HCT116 (cell line): ENCODE results near the gene DENND2D.

Experiments
- ATF3 ChIP-seq: IDR thresholded peaks from 2 replicates; pipeline ENCODE4 v1.6.1; 2012
- CTCF ChIP-seq, 3 experiments: fragments of 200-600 bp in 1 of 3; sonication (generic) in 1 of 3; IDR thresholded peaks in 2 of 3; conservative IDR thresholded peaks in 1 of 3; 2 replicates each; pipeline ENCODE4 v1.5.1; 2012 to 2017; ENCODE audit warnings: low read depth in 2 of 3, low read length in 2 of 3, antibody characterized with exemption in 1 of 3, borderline replicate concordance in 1 of 3, control low read depth in 1 of 3, mild to moderate bottlenecking in 1 of 3, mixed read lengths in 1 of 3, mixed run types in 1 of 3, moderate library complexity in 1 of 3; ENCODE audit not compliant: insufficient read depth in 1 of 3
- EZH2 ChIP-seq: fragments of 200-600 bp; sonication (generic); IDR thresholded peaks from 2 replicates; pipeline ENCODE4 v1.6.1; 2017; ENCODE audit warnings: antibody characterized with exemption, mixed run types
- EZH2phosphoT487 ChIP-seq: fragments of 200-600 bp; IDR thresholded peaks from 2 replicates; pipeline ENCODE4 v1.6.1; 2018; ENCODE audit warnings: antibody characterized with exemption, borderline replicate concordance
- JUND ChIP-seq: IDR thresholded peaks from 2 replicates; pipeline ENCODE4 v1.6.1; 2012
- MAX ChIP-seq: IDR thresholded peaks from 2 replicates; pipeline ENCODE4 v1.6.1; 2012
- POLR2A ChIP-seq: IDR thresholded peaks from 2 replicates; pipeline ENCODE4 v1.7.0; 2011; ENCODE audit warnings: borderline replicate concordance; ENCODE audit not compliant: insufficient read depth, insufficient read length; ENCODE audit errors: extremely low read depth
- POLR2AphosphoS5 ChIP-seq: IDR thresholded peaks from 2 replicates; pipeline ENCODE4 v1.6.1; 2011; ENCODE audit warnings: mild to moderate bottlenecking, low read depth, low read length, moderate library complexity
- SIN3A ChIP-seq: IDR thresholded peaks from 2 replicates; pipeline ENCODE4 v1.6.1; 2012; ENCODE audit warnings: low read depth
- ZBTB33 ChIP-seq: IDR thresholded peaks from 2 replicates; pipeline ENCODE4 v1.6.1; 2011; ENCODE audit warnings: mild to moderate bottlenecking, low read length, moderate library complexity; ENCODE audit not compliant: insufficient replicate concordance; ENCODE audit errors: extremely low read depth

- TF ChIP-seq CTCF (IDR thresholded peaks at IDR 0.05 in 2 of 3, conservative IDR thresholded peaks at IDR 0.05 in 1 of 3; ENCODE audit: borderline replicate concordance in 1 of 3, insufficient read depth in 1 of 3, low read depth in 2 of 3, low read length in 2 of 3) (no peak), SIN3A (no peak), POLR2AphosphoS5 (no peak), POLR2A (no peak), MAX (no peak), ATF3 (no peak), ZBTB33 (no peak), EZH2phosphoT487 (no peak), JUND (no peak), EZH2 (no peak)
Measured at GRCh38 chr1:111212634-111213335, 12.3 kb upstream of the DENND2D start.
